ENCODE results near the gene ACVR1. TPM values are rescaled to one million over a fixed set of nuclear protein-coding genes. Genes with fewer than 3 reads are reported as not detected.

ACVR1 gene
- total RNA-seq, 1 experiment from 2014 or later, result 11.1 TPM

DNA sequence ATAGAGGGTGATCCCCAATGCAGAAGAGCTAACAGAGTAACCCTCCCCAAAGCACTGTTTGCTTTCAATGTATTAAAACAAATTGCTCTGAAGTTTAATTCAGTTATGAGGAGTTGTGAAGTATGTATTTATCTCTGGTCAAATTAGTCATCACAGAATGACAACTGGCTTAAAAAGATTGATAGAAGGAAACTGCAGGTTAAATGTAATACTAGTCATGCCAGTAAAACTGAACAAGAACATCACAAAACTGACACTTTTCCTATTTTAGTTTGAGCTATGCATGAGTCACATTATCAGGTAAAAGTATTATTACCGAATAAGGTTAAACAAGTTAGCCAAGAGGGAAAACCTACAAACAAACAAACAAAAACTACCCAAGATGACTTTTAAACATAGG, 148.4 kb downstream of the ACVR1 start:
- H3K4me1 ChIP-seq, result no peaks in the 10 kb centered on the region
- Mint-ChIP-seq H3K4me3 (ENCODE audit: unreplicated experiment) (no peak overlapping the region), H3K4me1 (ENCODE audit: low read depth, unreplicated experiment) (no peaks in the 10 kb centered on the region), H3K9me3 (ENCODE audit: unreplicated experiment) (peaks cover 38% of the 10 kb centered on the region), H3K27ac (ENCODE audit: unreplicated experiment) (no peak overlapping the region), H3K27me3 (ENCODE audit: insufficient read depth, unreplicated experiment) (no peaks in the 10 kb centered on the region), H3K36me3 (ENCODE audit: insufficient read depth, unreplicated experiment) (peaks cover 3% of the 10 kb centered on the region)
- H3K27me3 ChIP-seq (replicated peaks; ENCODE audit: control insufficient read depth, insufficient read depth, low read length), result no peaks in the 10 kb centered on the region
- no peak for DNase-seq
- peaks cover 5% of the 10 kb centered on the region for H3K9me3 ChIP-seq
- POLR2A ChIA-PET, result no interaction called here
- no TSS peak for BruUV-seq (replicated peaks)
- CTCF ChIA-PET, result no interaction called here
- no peaks in the 10 kb centered on the region for H3K36me3 ChIP-seq (ENCODE audit: control insufficient read depth, insufficient read depth, low read length)
- no peak overlapping the region for H3K4me3 ChIP-seq (ENCODE audit: low read depth, low read length)
- TF ChIP-seq CTCF (IDR thresholded peaks at IDR 0.05; ENCODE audit: insufficient read depth in 1 of 2, low read depth in 1 of 2, low read length in 1 of 2, severe bottlenecking in 1 of 2, unreplicated experiment in 1 of 2), result no peak
- intact Hi-C loops (cut with micrococcal nuclease; ENCODE audit: unreplicated experiment), result no loop called here

- Mint-ChIP-seq H3K36me3 (ENCODE audit: insufficient read depth, unreplicated experiment) (peaks cover 8% of the 10 kb centered on the region), H3K27me3 (ENCODE audit: insufficient read depth, unreplicated experiment) (no peaks in the 10 kb centered on the region), H3K4me3 (ENCODE audit: unreplicated experiment) (no peak overlapping the region), H3K4me1 (ENCODE audit: low read depth, unreplicated experiment) (no peaks in the 10 kb centered on the region), H3K27ac (ENCODE audit: unreplicated experiment) (no peak overlapping the region), H3K9me3 (ENCODE audit: unreplicated experiment) (peaks cover 45% of the 10 kb centered on the region)
- no peaks in the 10 kb centered on the region for H3K27me3 ChIP-seq (replicated peaks; ENCODE audit: control insufficient read depth, insufficient read depth, low read length)
- H3K9me3 ChIP-seq, result peaks cover 13% of the 10 kb centered on the region
- no peak for DNase-seq
- no peaks in the 10 kb centered on the region for H3K36me3 ChIP-seq (ENCODE audit: control insufficient read depth, insufficient read depth, low read length)
- intact Hi-C loops (cut with micrococcal nuclease; ENCODE audit: unreplicated experiment), result no loop called here
- H3K4me3 ChIP-seq (ENCODE audit: low read depth, low read length), result no peak overlapping the region
- ChIA-PET CTCF (interaction anchor here (0.6 kb wide), 1 partner anchor 148 kb away, joined by 6 read pairs; no protein-coding TSS in a partner anchor), POLR2A (no interaction called here)
- BruUV-seq (replicated peaks), result no TSS peak
- no peaks in the 10 kb centered on the region for H3K4me1 ChIP-seq
- no peak for TF ChIP-seq CTCF (IDR thresholded peaks at IDR 0.05; ENCODE audit: insufficient read depth in 1 of 2, low read depth in 1 of 2, low read length in 1 of 2, severe bottlenecking in 1 of 2, unreplicated experiment in 1 of 2)
These were observed 149.2 kb downstream of the ACVR1 start for GRCh38 chr2:157726946-157727345.

- BruUV-seq (replicated peaks), result no TSS peak
- no peak for TF ChIP-seq CTCF (IDR thresholded peaks at IDR 0.05; ENCODE audit: insufficient read depth in 1 of 2, low read depth in 1 of 2, low read length in 1 of 2, severe bottlenecking in 1 of 2, unreplicated experiment in 1 of 2)
- no peak for DNase-seq
- peaks cover 45% of the 10 kb centered on the region for H3K9me3 Mint-ChIP-seq (ENCODE audit: unreplicated experiment)
- no peaks in the 10 kb centered on the region for H3K27me3 ChIP-seq (replicated peaks; ENCODE audit: control insufficient read depth, insufficient read depth, low read length)
- CTCF ChIA-PET, result no interaction called here
- H3K4me1 Mint-ChIP-seq (ENCODE audit: low read depth, unreplicated experiment), result no peaks in the 10 kb centered on the region
- H3K4me1 ChIP-seq, result no peaks in the 10 kb centered on the region
- H3K4me3 ChIP-seq (ENCODE audit: low read depth, low read length), result no peak overlapping the region
- H3K4me3 Mint-ChIP-seq (ENCODE audit: unreplicated experiment), result no peak overlapping the region
- intact Hi-C loops (cut with micrococcal nuclease; ENCODE audit: unreplicated experiment), result no loop called here
- H3K27me3 Mint-ChIP-seq (ENCODE audit: insufficient read depth, unreplicated experiment), result no peaks in the 10 kb centered on the region
- POLR2A ChIA-PET, result no interaction called here
- H3K9me3 ChIP-seq, result peaks cover 14% of the 10 kb centered on the region
- no peaks in the 10 kb centered on the region for H3K36me3 ChIP-seq (ENCODE audit: control insufficient read depth, insufficient read depth, low read length)
- no peak overlapping the region for H3K27ac Mint-ChIP-seq (ENCODE audit: unreplicated experiment)
- peaks cover 8% of the 10 kb centered on the region for H3K36me3 Mint-ChIP-seq (ENCODE audit: insufficient read depth, unreplicated experiment)
These were observed 150.3 kb downstream of the ACVR1 start for GRCh38 chr2:157725846-157726245.
